ENCODE measurements around the gene DNLZ. TPM values are rescaled to one million over a fixed set of nuclear protein-coding genes. Genes with fewer than 3 reads are reported as not detected.
A peak's percentile ranks its signal among the peaks of the same experiment; 100 is the strongest.

The DNLZ gene
- total RNA-seq, 2 experiments from 2014 or later, result 15.4 to 17.0 TPM

DNA sequence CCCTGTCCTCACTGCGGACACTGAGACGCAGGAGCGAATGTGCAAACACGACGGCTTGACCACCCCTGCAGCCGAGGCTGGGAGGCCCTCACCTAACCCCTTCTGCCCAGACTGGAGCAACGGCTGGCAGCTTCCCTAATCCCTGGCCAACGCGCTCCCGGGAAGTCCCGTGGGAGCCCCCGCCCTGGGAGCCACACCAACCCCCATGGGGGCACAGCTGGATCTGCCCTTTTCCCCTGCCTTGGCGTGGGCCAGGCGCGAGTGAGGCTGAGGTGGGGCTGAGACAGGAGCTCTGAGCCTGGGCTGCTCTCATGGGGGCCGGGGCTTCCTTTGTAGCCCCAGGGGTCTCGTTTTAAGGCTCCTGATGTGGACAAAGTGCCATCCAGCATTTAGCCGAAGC lies 4.6 kb upstream of the DNLZ start:
- H3K27me3 Mint-ChIP-seq, result no peaks in the 10 kb centered on the region
- no peaks in the 10 kb centered on the region for H3K9me3 Mint-ChIP-seq
- ATAC-seq (ENCODE audit: low read depth), result no peak
- H3K27ac Mint-ChIP-seq, result no peak overlapping the region
- no peak overlapping the region for H3K4me3 Mint-ChIP-seq
- H3K36me3 Mint-ChIP-seq, result no peaks in the 10 kb centered on the region
- POLR2A ChIA-PET, result no interaction called here
- H3K4me1 Mint-ChIP-seq, result peaks cover 2% of the 10 kb centered on the region
- no peak for DNase-seq

DNA sequence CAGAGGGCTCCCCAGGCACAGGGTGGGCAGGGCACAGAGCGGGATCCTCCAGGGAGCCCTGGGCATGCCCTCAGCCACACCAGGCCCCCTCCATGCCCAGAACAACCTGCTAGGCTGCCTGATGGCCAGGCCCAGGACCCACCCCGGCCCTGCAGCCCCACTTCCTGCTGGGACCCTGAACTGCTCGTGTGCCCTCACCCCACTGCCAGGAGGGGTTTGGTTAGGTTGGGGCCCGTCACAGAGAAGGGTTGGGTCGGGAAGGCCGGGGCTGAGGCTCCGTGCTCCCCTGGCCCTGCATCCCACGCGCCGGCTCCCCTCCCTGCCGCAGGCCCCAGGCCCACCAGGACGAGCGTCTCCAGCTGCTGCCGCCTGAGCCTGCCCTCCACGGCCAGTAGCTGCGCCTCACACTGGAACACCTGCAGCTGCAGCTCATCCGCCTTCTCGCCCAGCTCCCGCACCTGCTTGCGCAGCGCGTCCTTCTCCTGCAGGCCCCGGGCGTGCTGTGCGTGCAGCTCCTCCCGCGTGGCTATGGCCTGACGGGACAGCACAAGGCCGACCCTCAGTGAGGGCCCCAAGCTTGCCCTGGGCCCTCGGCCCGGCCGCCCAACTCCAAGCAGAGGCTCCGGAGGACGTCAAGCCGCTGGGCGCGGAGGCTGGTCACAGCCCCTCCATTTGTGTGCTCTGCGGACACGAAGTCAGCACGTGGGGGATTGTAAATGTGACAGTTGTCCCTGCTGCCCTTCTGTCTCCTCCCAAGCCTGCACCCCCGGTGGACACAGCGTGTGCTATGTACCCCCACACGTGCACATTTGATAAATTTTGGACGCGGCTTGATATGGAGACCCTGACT lies 4.0 kb upstream of the DNLZ start:
- Mint-ChIP-seq H3K9me3 (no peaks in the 10 kb centered on the region), H3K4me1 (peaks cover 2% of the 10 kb centered on the region), H3K27ac (no peak overlapping the region), H3K4me3 (no peak overlapping the region), H3K36me3 (no peaks in the 10 kb centered on the region), H3K27me3 (no peaks in the 10 kb centered on the region)
- POLR2A ChIA-PET, result interaction anchor here (0.8 kb wide), 1 partner anchor 33 kb away, joined by 3 read pairs; no protein-coding TSS in a partner anchor
- no peak for ATAC-seq (ENCODE audit: low read depth)
- no peak for DNase-seq

- no peaks in the 10 kb centered on the region for H3K27me3 Mint-ChIP-seq
- H3K4me3 Mint-ChIP-seq, result no peak overlapping the region
- DNase-seq, result no peak
- peaks cover 2% of the 10 kb centered on the region for H3K4me1 Mint-ChIP-seq
- no peaks in the 10 kb centered on the region for H3K9me3 Mint-ChIP-seq
- H3K36me3 Mint-ChIP-seq, result no peaks in the 10 kb centered on the region
- H3K27ac Mint-ChIP-seq, result no peak overlapping the region
- POLR2A ChIA-PET, result interaction anchor here (0.8 to 1.2 kb wide), 2 partner anchors 19 to 34 kb away, joined by 3 read pairs; no protein-coding TSS in a partner anchor
- ATAC-seq (ENCODE audit: low read depth), result no peak
These were observed 3.3 kb upstream of the DNLZ start for GRCh38 chr9:136366826-136367225.

- POLR2A ChIA-PET, result interaction anchor here (0.6 to 1.2 kb wide), 2 partner anchors 20 to 42 kb away, joined by 3 to 7 read pairs; no protein-coding TSS in a partner anchor
- H3K4me1 Mint-ChIP-seq, result peaks cover 2% of the 10 kb centered on the region
- H3K9me3 Mint-ChIP-seq, result no peaks in the 10 kb centered on the region
- H3K27ac Mint-ChIP-seq, result no peak overlapping the region
- DNase-seq, result no peak
- no peaks in the 10 kb centered on the region for H3K36me3 Mint-ChIP-seq
- H3K27me3 Mint-ChIP-seq, result no peaks in the 10 kb centered on the region
- H3K4me3 Mint-ChIP-seq, result no peak overlapping the region
- ATAC-seq (ENCODE audit: low read depth), result no peak
These were observed 2.3 kb upstream of the DNLZ start for GRCh38 chr9:136365775-136366222.

DNA sequence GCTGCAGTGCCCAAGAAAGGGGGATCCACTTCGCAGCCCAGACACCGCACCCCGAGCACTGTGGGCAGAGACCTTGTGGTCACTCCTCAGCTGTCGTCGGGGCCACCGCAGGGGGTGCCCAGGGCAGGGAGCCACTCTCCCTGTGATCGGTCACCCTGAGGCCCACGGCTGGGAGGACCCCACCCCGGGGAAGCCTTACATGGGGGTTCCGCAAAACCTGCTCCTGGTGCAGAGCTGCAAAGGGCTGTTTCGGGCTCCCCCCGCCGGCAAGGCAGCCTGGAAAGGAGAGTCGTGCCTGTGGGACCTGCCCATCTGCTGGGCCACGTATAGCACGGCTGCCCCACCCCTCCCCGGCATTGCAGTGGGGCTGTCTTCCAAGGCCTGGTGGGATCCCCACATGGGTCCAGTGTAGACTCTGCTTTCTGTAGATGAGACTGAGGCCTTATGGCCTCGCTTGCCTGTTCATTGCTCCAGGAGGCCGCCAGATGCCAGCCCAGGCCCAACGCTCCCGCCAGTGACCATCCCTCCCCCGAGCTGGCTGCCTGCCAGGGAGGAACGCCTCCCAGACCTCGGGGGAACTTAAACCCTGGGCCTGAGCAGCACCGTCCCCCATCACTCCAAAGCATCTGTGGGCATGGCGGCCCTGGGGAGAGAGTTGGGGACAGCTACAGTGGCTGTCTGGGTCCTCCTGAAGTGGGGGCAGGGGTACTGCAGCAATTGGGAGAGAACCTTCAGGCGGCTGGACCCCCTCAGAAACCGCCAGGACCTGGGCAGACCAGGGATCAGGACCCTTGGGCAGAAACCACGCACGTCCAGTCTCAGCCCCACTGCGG lies 1.6 kb upstream of the DNLZ start:
- no peak overlapping the region for H3K4me3 Mint-ChIP-seq

DNA sequence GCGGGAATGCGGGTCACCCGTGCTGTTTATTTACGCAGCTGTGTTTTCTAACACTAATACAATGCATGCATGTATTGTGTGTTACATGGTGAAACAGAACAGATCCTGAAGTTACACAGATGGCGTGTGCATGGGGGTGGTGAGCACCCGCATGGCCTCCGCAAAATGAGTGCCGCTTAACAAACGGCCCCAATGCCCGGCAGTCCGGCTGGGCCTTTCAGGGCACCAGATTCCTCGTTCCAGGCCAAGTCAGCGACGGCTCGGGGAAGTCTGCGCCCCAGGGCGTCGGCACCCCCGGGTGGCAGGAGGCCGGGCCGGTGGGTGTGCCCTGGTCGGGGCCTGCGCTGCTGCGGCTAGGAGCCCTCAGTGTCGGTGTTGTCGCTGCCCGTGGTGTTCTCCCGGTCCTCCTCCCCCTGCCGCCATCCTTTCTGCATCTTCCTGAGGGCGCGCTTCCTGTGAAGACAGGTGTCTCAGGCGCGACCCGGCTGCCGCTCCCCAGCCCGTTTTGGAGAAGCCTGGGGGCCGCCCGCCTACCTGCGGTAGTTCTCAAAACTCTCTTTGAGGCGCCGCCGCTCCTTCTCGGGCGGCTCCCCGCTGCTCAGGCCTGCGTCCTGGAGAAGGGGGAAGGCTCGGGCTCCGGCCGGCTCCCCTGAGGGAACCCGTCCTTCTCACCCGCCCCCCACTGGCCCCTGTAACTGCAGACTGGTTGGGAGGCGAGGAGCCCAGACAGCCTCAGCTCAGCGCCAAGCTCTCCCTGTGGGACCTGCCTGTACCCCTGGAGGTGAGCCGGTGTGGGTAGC lies 605 bp upstream of the DNLZ start:
- ATAC-seq (ENCODE audit: low read depth), result peak; percentile 0
- Mint-ChIP-seq H3K4me1 (peaks cover 2% of the 10 kb centered on the region), H3K4me3 (no peak overlapping the region)

More for the DNA sequence above, 1.6 kb upstream of the DNLZ start:
- no peaks in the 10 kb centered on the region for H3K36me3 Mint-ChIP-seq
- POLR2A ChIA-PET, result interaction anchor here (0.6 to 0.7 kb wide), 2 partner anchors 20 to 42 kb away, joined by 3 to 7 read pairs; no protein-coding TSS in a partner anchor
- H3K27me3 Mint-ChIP-seq, result no peaks in the 10 kb centered on the region
- DNase-seq (no peak), ATAC-seq (ENCODE audit: low read depth) (no peak)
- peaks cover 2% of the 10 kb centered on the region for H3K4me1 Mint-ChIP-seq
- no peaks in the 10 kb centered on the region for H3K9me3 Mint-ChIP-seq
- H3K27ac Mint-ChIP-seq, result no peak overlapping the region

GRCh38 chr9:136362450-136362784 lies 1.1 kb downstream of the DNLZ start:
- Mint-ChIP-seq H3K9me3 (no peaks in the 10 kb centered on the region), H3K4me3 (no peak overlapping the region), H3K4me1 (peaks cover 2% of the 10 kb centered on the region), H3K27me3 (no peaks in the 10 kb centered on the region), H3K27ac (no peak overlapping the region), H3K36me3 (no peaks in the 10 kb centered on the region)
- POLR2A ChIA-PET, result interaction anchor here (0.6 to 2.0 kb wide), 17 partner anchors 8 to 1906 kb away, joined by 3 to 15 read pairs (median 4); partner anchors contain the start of genes ENTR1, PMPCA and SNAPC4
- DNase-seq, result no peak
- ATAC-seq (ENCODE audit: low read depth), result no peak

More for the DNA sequence above, 605 bp upstream of the DNLZ start:
- DNase-seq, result no peak
- Mint-ChIP-seq H3K27me3 (no peaks in the 10 kb centered on the region), H3K9me3 (no peaks in the 10 kb centered on the region), H3K27ac (no peak overlapping the region), H3K36me3 (no peaks in the 10 kb centered on the region)
- POLR2A ChIA-PET, result interaction anchor here (0.6 to 2.0 kb wide), 13 partner anchors 10 to 255 kb away, joined by 3 to 15 read pairs (median 4); partner anchors contain the start of gene SNAPC4

- Mint-ChIP-seq H3K4me3 (no peak overlapping the region), H3K36me3 (no peaks in the 10 kb centered on the region), H3K4me1 (peaks cover 2% of the 10 kb centered on the region), H3K27ac (no peak overlapping the region), H3K9me3 (no peaks in the 10 kb centered on the region), H3K27me3 (no peaks in the 10 kb centered on the region)
- ATAC-seq (ENCODE audit: low read depth) (no peak), DNase-seq (no peak)
- POLR2A ChIA-PET, result interaction anchor here (1.8 to 2.0 kb wide), 2 partner anchors 8 to 42 kb away, joined by 5 to 15 read pairs; no protein-coding TSS in a partner anchor
These were observed 1.6 kb downstream of the DNLZ start for GRCh38 chr9:136361754-136362449.

DNA sequence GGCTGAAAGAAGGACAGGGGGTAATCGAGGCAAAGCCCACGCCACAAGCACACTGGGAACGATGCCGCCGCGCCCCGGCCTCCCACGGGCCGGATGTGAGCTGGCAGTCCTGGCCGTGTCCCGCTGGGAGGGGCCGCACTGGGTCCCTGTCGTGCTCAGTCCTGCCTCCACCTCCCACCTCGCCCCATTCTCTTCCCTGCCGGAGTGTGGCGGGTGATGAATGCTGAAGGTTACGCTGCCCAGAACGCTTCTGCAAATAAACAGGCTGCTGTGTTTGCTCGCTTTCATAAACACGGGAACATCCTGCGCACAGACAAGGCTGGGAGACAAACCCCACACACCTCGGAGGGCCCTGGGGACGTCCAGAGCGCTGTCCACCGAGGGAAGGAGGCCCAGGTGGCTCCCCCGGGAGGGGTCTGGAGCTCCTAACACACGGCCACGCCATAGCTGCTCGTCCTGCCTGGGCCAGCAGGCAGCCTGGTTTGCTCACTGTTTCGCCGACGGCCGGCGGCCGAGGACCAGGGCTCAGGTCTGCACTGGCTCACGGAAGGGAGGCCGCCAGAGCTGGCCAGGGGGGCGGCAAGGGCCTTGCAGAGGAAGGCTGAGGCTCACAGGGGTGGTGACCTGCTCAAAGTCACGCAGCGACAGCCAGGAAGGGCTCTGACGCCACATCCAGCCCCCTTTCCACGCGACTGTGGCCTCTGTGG lies 2.3 kb downstream of the DNLZ start:
- Mint-ChIP-seq H3K36me3 (no peaks in the 10 kb centered on the region), H3K4me1 (peaks cover 2% of the 10 kb centered on the region), H3K27me3 (no peaks in the 10 kb centered on the region), H3K4me3 (no peak overlapping the region), H3K9me3 (no peaks in the 10 kb centered on the region), H3K27ac (no peak overlapping the region)
- POLR2A ChIA-PET, result no interaction called here
- DNase-seq, result no peak
- no peak for ATAC-seq (ENCODE audit: low read depth)

- H3K27ac Mint-ChIP-seq, result no peak overlapping the region
- H3K9me3 Mint-ChIP-seq, result no peaks in the 10 kb centered on the region
- H3K27me3 Mint-ChIP-seq, result no peaks in the 10 kb centered on the region
- no peak overlapping the region for H3K4me3 Mint-ChIP-seq
- no peaks in the 10 kb centered on the region for H3K36me3 Mint-ChIP-seq
- no peak for ATAC-seq (ENCODE audit: low read depth)
- peaks cover 2% of the 10 kb centered on the region for H3K4me1 Mint-ChIP-seq
- DNase-seq, result no peak
- POLR2A ChIA-PET, result no interaction called here
These were observed 3.5 kb downstream of the DNLZ start for GRCh38 chr9:136359774-136360718.

DNA sequence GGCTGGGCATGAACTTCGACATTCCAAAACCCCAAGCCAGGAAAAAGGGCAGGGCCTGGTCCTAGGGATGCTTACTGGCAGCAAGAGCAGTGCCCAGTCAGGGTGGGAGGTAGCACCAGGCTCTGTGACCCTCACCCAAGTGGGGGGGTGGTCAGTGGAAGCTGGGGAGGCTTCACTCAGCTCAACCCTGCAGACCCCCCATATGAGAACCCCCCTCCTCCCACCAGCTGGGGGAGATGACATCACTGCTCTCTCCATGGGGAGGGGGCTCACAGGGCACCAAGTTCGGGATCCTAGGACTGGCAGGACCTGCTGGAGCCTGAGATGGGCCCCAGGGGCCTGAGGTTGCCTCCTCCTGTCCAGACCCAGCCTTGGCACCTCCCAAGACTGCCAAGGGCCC lies 4.7 kb downstream of the DNLZ start:
- POLR2A ChIA-PET, result no interaction called here
- no peak for ATAC-seq (ENCODE audit: low read depth)
- Mint-ChIP-seq H3K9me3 (no peaks in the 10 kb centered on the region), H3K27me3 (no peaks in the 10 kb centered on the region), H3K27ac (no peak overlapping the region), H3K36me3 (no peaks in the 10 kb centered on the region), H3K4me3 (no peak overlapping the region), H3K4me1 (peaks cover 2% of the 10 kb centered on the region)
- DNase-seq, result no peak
